Coronary artery (tissue), 2 donors: ENCODE data around the gene AGBL5.
"Not testable (repeated sequence)": the region's sequence is repeated elsewhere in the genome, so short reads cannot be mapped to it uniquely, and the experiment has no call there.

Experiments
- DNase-seq: peaks from one replicate; pipeline ENCODE4 v3.0.0-alpha.2; 2017; ENCODE audit warnings: low spot score
- H3K27ac ChIP-seq, 2 donors: fragments of 200-600 bp; sonication (generic); one replicate each; pipeline ENCODE4 v1.5.1; 2016 to 2019
- H3K4me3 ChIP-seq: fragments of 200-600 bp; sonication (generic); 2 replicates; pipeline ENCODE4 v1.5.1; 2016; ENCODE audit warnings: mild to moderate bottlenecking, moderate library complexity
- TF ChIP-seq, protein P1 (sequence below): fragments of 200-600 bp; sonication (generic); IDR thresholded peaks from one replicate; pipeline ENCODE4 v1.5.1; 2019; ENCODE audit warnings: antibody characterized with exemption

Gene AGBL5

DNA sequence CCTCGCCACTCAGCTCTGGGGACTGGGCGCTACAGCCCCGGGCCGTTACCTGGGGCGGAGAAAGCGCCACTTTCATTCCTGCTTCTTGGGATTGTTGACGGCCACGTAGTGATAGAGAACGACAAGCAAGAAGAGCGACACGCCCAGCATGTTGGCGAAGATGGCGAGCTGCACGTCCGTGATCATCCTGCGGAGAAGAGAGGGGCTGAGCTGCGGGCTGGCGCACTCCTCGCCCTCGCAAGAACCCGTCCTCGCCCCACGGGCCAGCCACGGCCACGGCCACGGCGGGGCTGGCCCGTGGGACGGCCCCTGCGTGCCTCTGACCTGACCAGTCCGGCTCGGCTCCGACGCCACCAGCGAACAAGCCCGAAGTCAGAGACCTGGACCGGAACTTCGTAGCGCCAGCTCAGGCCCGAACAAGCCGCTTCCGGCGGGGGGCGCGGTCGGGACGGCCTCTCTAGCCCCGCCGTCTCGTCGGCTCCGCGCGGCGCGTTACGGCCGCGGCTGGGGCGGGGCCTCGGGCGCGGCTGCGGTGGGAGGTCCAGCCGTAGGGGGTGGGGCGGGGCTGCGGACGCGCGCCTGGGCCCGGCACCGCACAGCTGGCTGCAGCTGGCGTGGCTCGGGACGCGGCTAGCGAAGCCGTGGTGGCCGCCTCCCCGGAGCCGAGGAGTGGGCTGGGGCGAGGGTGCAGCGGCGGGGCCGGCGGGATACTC is 20.0 kb downstream of the AGBL5 start, which contains the start of gene OST4:
Gene OST4 (minus strand): TSS at position 378 of the 713 bp plus-strand sequence.
- DNase-seq: peak; percentile 96
- H3K4me3 ChIP-seq: peak within 1 kb of the TSS; percentile 96
- TF ChIP-seq, protein P1, sequence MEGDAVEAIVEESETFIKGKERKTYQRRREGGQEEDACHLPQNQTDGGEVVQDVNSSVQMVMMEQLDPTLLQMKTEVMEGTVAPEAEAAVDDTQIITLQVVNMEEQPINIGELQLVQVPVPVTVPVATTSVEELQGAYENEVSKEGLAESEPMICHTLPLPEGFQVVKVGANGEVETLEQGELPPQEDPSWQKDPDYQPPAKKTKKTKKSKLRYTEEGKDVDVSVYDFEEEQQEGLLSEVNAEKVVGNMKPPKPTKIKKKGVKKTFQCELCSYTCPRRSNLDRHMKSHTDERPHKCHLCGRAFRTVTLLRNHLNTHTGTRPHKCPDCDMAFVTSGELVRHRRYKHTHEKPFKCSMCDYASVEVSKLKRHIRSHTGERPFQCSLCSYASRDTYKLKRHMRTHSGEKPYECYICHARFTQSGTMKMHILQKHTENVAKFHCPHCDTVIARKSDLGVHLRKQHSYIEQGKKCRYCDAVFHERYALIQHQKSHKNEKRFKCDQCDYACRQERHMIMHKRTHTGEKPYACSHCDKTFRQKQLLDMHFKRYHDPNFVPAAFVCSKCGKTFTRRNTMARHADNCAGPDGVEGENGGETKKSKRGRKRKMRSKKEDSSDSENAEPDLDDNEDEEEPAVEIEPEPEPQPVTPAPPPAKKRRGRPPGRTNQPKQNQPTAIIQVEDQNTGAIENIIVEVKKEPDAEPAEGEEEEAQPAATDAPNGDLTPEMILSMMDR: no peak
- H3K27ac ChIP-seq: peak within 1 kb of the TSS; percentile 97 to 100

DNA sequence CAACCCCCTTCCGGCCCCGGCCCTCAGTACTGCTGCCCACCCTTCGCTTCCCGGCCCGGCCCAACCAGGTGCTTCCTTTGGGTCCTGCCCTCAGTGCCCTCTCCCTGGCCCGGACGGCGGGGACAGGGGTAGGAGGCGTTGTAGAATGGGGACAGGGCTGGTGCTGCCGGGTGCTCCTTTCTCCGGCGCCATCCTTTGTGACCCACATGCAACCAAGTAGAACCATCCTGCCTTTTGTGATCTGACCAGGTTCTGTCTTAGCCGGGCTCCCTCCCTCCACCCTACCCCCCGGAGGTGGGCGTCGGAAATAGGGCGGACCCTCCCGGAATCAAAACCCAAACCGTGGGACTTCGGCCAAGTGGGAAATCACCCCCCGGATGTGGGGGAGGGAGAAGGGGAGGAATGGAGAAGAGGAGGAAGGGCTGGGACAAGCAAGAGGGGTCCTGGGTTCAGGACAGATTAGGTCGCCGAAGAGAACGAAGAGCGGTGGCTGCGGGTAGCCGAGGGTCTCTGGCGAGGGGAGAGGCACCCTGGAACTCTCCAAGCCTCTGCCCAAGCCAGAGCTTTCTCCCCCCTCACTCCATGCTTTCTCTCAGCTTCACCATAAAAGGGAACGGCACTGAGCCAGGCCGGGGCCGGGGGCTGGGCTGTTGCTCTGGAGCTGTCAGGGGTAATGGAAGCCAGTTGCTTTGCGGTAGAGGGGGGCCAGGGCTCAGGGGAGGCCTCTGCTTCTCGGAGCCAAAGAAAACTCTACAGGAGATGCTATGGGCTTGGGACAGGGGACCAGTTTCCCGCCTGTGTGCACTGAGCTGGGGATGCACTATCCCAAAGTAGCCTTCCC is 20.7 kb downstream of the AGBL5 start:
- Histone ChIP-seq H3K4me3 (peak overlapping the region; percentile 96), H3K27ac (peak overlapping the region; percentile 97 to 100)
- DNase-seq: peak; percentile 93
- TF ChIP-seq, protein P1: no peak

DNA sequence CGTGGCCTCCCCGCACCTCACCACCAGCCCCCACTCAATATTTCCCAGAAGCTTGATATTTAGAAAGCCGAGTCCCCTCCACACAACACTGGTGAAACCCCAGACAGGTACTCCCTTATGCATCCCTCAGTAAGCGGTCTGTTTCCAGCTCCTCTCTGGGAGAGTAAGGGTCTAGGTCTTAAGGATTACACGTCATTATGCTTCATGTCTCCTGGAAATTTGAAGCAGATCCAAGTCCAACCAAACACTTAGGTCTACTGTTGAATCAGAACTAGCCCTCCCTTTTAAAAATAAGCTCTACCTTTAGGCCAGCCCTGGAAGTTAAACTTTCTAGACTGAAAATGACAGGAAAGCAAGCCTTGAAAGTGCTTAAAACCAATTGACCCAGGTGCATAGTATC is 21.5 kb downstream of the AGBL5 start:
- TF ChIP-seq, protein P1: no peak
- no peak for DNase-seq
- Histone ChIP-seq H3K27ac (peak overlapping the region; percentile 97 to 100), H3K4me3 (no peak overlapping the region)

DNA sequence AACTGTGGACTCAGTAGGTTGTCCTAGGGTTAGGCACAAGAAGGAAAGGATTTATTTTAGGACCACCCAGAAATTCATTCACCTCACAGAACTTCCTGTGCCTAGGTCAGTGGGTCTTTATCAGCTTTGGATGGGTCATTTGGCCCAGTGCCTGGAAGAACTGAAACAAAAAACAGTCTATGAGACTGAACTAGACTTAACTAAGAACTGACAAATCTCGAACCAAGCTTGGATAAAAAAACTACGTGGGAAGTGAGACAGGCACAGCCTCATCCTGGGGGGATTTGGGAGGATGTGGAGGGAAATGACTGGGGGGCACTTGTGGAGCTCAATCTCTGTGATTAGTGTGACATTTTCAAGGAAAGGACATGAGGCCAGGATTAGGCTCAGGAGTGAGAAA is 22.3 kb downstream of the AGBL5 start:
- Histone ChIP-seq H3K4me3 (no peak overlapping the region), H3K27ac (peak overlapping the region; percentile 96 to 97)
- TF ChIP-seq, protein P1: no peak
- no peak for DNase-seq

DNA sequence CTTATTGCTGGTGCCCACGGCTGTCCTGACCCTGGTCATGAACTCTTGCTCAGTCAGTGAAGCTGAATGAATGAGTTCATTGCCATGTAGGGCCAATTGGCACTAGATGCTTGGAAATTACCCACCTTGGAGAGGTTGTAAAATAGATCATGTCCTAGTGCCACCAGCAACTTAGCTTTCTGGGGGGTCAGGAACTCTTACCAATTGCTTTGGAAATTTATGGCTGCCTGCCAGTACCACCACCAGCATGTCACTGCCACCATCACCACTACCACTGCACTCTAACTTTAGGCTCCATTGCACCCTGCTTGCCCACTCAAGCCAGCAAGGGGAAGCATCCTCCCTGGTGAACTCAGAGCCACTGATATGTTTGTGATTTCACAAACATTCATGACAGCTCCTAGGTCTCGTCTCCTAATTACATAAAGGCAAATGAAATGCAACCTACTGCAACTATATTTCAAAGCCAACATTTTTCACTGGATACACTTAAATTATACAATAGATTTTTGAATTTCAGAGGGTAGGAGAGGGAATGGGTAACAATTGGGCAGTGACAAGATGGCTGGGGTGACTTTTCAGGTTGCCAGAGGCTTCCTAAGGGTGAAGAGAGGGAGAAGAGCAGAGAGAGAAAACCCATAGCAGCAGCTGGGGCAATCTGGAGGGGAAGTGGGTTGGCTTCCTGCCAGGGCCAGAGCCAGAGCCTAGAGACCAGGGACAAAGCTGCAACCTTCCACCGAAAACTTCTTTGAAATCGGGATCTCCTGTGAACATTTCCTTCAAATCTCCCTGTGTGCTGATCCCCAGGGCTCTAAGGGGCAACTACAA is 23.5 kb downstream of the AGBL5 start:
- Histone ChIP-seq H3K4me3 (no peak overlapping the region), H3K27ac (peak overlapping the region; percentile 96 to 97)
- TF ChIP-seq, protein P1: no peak
- no peak for DNase-seq

DNA sequence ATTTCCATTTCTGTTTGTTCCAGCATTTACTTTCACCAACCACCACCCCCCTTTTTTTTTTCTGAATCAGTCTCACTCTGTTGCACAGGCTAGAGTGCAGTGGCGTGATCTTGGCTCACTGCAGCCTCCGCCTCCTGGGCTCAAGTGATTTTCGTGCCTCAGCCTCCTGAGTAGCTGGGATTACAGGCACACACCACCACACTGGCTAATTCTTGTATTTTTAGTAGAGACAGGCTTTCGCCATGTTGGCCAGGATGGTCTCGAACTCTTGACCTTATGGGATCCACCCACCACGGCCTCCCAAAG is 24.1 kb downstream of the AGBL5 start:
- not testable (repeated sequence) for DNase-seq, H3K4me3 ChIP-seq
- H3K27ac ChIP-seq: peak overlapping the region; percentile 96 to 97

DNA sequence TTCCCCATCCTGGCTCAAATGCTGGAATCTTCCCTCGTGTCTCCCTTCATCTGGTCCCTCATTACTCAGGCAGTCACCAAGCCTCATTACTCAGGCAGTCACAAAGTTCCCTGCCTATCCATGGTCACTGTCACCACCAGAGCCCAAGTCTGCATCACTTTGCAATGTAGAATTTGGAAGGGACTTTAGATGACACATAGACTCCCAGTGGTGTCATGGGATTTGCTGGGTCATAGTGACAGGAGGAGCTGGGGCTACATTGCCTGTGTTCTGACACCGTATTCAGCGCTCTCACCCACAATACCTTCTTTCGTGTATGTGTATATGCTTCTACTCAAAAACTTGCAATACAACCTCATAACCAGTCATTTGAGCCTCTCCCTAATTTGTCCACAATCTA is 24.9 kb downstream of the AGBL5 start:
- TF ChIP-seq, protein P1: no peak
- no peak for DNase-seq
- Histone ChIP-seq H3K27ac (peak overlapping the region; percentile 96 to 97), H3K4me3 (no peak overlapping the region)
